Stimulated activated CD4-positive, alpha-beta T cell treated with anti-CD3 and anti-CD28 coated beads, Interleukin-12 subunit alpha, Interleukin-12 subunit beta, amount 100 ng/mL, for 24 hours (primary cell): ENCODE measurements around the gene COL8A1.

ENCODE experiments used
- DNase-seq, 2 experiments: peaks; one replicate each; pipeline ENCODE4 v3.0.0-alpha.2; 2020; ENCODE audit warnings: low read depth in 2 of 2

COL8A1 gene

DNA sequence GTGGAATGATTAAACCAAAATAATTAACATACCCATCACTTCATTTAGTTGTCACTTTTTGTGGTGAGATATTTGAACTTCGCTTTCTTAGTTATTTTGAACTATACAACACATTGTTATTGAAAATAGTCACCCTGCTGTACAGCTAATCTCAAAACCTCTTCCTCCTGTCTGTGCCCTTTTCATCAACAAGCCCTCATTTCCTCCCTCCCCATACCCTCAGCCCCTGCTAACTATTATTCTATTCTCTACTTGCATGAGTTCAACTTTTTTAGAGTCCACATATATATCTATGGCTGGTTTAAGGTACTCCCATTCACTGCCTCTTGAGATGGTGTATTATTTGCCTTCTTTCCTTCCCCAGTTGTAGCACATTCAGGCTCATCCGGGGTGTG, 32.2 kb downstream of the COL8A1 start:
- DNase-seq, result no peak

DNA sequence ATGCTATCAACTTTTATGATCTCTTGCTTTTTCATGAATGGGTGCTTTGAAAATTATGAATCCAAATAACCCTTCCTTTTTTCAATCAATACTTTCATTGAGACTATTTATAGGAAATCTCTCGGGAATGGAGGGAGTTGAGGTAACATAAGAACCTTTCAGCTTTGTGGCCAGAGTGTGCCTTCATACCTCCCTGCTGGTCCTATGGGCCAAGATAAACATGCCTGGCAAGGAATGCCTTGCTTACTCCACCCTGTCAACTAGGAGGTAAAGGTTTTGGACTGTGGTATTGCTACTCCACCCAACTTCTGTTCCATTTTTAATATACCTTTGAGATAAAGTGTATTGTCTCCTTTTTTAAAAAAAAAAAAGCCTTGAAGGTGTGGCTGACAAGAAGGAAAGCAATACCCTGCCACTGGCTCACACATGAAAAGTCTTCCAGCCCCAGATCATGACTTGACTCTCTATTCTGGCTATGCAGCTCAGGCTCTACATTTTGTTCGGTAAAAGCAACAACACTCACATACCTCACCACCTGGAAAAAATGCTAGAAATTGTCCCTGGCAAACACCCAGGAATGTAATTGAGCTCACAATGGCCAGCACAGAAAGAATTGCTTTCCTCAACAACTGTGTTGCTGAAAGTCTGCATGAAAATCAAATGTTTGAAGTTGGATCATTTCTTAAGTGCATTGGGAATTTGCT, 35.8 kb downstream of the COL8A1 start:
- no peak for DNase-seq

DNA sequence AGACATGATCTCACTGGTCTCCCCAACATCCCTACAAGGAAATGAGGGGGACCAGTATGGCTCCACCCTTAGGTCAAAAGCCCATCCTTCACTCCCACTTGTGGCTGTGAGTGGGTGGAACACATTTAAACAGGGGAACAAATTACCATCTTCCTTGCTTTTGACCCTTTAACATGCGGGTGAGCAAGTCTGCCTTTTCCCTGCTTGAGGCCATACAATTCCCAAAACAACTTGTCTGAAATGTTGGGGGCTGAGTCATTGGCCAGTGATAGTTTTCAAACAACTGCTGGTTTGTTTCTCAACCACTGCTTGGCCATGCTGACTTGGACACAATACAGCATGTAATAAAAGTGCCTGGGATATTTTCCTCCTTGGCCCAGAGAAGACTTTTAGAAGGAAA, 39.6 kb downstream of the COL8A1 start:
- no peak for DNase-seq

DNA sequence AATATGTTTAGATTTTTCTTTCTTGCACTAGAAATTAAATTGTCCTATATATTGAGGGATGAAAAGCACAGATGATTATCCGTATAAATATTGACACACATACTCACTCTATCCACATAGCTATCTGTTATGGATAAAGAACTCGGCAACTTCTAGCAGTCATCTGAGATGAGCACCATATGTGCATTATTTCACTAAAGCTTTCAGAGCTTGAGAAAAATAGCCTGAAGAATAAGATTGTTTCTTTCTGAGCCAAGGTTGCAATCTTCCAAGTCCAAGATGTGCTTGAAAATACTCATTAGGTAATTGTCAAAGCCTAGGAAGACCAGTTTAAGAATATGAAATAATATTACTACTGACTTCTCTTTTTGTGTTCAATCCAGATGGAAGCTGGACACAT, 40.5 kb downstream of the COL8A1 start:
- DNase-seq, result no peak

GRCh38 chr3:99681512-99681911, 43.1 kb downstream of the COL8A1 start:
- DNase-seq, result no peak

DNA sequence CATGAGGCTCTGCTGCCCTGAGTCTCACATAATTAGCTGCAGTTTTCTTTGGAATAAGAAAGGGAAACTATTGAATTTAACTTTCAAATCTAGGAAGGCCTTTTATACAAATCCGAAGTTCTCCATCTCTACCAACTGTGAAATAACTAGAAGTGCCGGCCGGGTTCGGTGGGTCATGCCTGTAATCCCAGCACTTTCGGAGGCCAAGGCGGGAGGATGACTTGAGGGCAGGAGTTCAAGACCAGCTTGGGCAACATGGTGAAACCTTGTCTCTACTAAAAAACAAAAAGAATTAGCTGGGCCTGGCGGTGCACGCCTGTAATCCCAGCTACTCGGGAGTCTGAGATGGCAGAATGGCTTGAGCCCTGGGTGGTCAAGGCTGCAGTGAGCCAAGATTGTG, 43.6 kb downstream of the COL8A1 start:
- no peak for DNase-seq

DNA sequence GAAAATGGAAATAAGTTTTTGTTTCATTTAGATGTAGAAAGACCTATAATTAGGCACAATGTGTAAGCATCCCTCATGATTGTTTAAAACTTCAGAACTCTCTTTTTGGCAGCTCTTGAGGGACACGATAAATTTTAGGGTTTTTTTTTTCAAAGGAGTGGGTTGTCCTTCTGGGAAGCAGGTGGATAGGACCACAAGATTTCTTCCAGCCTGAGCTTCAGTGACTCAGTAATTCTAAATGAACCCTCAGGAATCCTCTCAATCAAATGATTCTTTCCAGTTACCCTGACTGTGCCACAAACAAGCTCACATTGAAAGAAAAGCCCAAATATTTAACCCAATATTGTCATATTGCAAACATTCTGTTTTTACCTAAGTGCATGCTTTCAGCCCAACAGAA, 45.1 kb downstream of the COL8A1 start:
- no peak for DNase-seq

DNA sequence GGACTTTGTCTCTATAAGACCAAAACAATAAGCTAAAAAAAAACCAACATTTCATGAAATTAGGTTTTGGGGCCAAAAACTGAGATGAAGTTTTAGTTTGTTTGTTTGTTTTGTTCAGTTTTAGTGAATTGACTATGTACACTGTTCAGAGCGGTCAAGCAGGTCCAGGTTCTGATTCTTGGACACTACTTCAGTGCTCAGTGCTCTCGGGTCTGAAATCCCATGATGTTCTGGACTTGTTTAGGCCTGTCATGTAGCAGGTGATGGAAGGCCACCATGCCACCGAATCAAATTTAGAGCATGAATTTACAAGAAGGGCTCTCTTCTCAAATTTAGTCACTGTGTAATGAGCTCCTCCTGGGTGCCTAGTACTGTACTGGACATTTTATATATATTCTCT, 45.5 kb downstream of the COL8A1 start:
- no peak for DNase-seq

GRCh38 chr3:99684644-99685043, 46.2 kb downstream of the COL8A1 start:
- no peak for DNase-seq

DNA sequence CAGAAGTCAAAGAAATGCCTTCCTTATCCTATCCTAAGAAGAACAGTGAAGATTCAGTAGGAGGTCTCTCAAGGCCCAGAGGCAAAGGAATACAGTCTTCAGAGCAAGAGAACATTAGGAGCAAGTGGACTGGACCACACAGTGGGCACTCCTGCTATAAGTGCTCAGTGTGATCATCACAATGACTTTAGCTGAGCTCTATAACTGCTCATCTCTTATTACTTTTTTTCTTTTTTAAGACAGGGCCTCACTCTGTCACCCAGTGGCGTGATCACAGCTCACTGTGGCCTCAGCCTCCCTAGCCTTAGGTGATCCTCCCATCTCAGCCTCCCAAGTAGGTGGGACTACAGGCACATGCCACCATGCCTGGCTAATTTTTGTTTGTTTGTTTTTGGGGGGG, 48.1 kb downstream of the COL8A1 start:
- DNase-seq, result no peak

- DNase-seq, result peak in 1 of 2 experiments; percentile 40
These were observed 48.7 kb downstream of the COL8A1 start for GRCh38 chr3:99686955-99687612.

DNA sequence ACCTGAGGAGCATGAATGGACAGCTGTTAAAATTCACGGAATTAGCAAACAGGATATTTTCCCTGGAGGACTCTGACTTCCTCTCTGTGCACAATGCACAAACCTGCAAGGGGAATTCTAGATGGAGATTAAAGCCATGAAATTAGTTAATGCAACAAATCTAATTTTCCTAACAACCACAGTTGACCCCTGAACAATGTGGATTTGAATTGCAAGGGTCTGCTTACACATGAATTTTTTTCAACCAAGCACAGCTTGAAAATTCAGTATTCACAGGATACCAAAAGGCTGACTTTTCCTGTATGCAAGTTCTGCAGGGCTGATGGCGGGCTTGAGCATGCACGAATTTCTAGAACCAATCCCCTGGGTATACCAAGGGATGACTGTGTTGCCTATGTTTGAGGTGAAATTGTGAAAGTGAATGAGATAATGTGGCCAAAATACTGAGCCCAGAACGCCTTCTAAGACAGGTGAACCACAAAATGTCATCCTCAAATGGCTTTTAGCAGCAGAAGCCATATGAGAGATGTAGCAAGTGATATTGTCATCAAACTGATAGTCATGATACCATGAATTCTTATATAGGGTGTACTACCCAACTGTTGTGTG, 52.5 kb downstream of the COL8A1 start:
- DNase-seq, result no peak

GRCh38 chr3:99693636-99694035, 55.2 kb downstream of the COL8A1 start:
- no peak for DNase-seq

DNA sequence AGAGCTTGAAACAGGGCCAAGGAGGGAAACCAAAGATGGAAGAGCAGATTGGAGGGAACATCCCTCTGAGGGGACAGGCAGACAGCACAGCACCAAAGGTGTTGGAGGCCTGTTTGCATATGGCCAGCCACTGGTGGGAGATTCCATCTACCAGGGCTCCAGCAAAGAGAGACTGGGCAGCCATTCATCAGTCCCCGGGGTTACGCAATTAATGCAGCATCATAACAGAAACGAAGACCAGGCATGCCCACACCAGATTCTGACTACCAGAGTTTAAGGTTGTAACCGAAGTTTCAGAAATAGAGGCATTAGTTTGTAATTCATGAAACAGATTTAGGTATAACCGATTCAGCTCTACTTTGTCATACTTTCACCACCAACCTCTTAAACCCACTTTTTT, 58.1 kb downstream of the COL8A1 start:
- no peak for DNase-seq

GRCh38 chr3:99697250-99697649, 58.9 kb downstream of the COL8A1 start:
- no peak for DNase-seq

- DNase-seq, result no peak
These were observed 60.5 kb downstream of the COL8A1 start for GRCh38 chr3:99698932-99699331.

GRCh38 chr3:99699841-99700240, 61.4 kb downstream of the COL8A1 start:
- DNase-seq, result no peak

- DNase-seq, result no peak
These were observed 62.4 kb downstream of the COL8A1 start for GRCh38 chr3:99700631-99701268.

DNA sequence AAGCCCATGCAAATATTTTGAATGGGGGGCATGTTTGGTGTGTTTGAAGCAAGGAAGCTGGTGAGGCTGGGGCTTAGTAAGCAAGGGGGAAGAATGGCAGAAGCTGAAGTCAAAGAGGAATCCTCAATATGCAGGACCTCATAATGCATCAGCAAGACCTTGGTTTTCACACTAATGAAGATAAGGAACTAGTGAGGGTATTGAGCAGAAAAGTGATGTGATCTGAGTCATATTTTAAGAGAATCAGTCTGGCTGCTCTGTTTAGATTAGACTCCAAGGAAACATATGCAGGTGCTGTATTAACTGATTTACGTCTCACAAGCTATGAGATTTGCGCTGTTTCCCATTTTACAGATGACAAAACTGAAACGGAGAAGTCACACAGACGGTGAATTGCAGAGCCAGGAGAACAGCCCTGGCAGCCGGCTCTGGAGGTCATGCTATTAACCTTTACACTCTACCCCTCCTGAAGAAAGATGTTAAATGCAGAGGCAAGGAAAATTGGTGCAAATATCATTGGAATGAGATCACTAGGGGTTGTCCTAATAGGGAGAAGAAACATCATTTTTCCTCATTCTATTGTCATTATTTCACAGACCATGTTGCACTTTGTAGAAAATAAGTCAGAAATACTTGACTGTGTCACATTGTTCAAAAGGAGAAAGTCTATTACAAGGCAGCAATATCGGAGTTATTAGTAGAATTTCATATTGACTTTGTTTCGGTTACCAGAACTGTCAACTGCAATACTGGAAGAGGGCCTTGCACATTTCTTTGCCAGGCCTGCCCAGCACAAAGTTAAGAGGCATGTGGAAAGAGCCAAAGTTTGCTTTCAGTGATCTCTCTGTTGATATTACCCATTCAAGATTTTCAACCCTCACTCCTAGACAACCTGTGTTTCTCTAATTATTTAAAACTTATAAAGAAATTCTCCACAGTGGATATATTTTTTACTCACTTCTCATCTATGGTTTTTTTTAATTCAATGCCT, 64.9 kb downstream of the COL8A1 start:
- DNase-seq, result no peak

GRCh38 chr3:99704417-99704816, 66.0 kb downstream of the COL8A1 start:
- no peak for DNase-seq

GRCh38 chr3:99706410-99706809, 68.0 kb downstream of the COL8A1 start:
- no peak for DNase-seq
